NCI-H128 (cell line): ENCODE measurements around the gene ALG12.

Experiments used
- DNase-seq: peaks from one replicate; lab custom pipeline; 2025; ENCODE audit not compliant: unreplicated experiment; lab: John Stamatoyannopoulos, UW

The ALG12 gene

GRCh38 chr22:49913446-49913845, 4.8 kb downstream of the ALG12 start:
- no peak for DNase-seq

- DNase-seq = no peak
Measured at GRCh38 chr22:49913026-49913425, 5.2 kb downstream of the ALG12 start.

GRCh38 chr22:49911881-49912625, 6.2 kb downstream of the ALG12 start:
- no peak for DNase-seq

GRCh38 chr22:49910229-49911155, 7.7 kb downstream of the ALG12 start:
- DNase-seq = no peak

- DNase-seq = no peak
Measured at GRCh38 chr22:49909476-49910205, 8.6 kb downstream of the ALG12 start.

- DNase-seq = no peak
Measured at GRCh38 chr22:49907807-49908206, 10.4 kb downstream of the ALG12 start.

GRCh38 chr22:49906799-49907290, 11.4 kb downstream of the ALG12 start:
- no peak for DNase-seq

GRCh38 chr22:49906071-49906798, 12.0 kb downstream of the ALG12 start:
- DNase-seq = no peak

GRCh38 chr22:49905465-49905864, 12.8 kb downstream of the ALG12 start:
- no peak for DNase-seq

GRCh38 chr22:49904040-49904369, 14.2 kb downstream of the ALG12 start:
- DNase-seq = no peak

- DNase-seq = no peak
Measured at GRCh38 chr22:49903322-49904039, 14.8 kb downstream of the ALG12 start.

GRCh38 chr22:49901457-49901856, 16.8 kb downstream of the ALG12 start:
- DNase-seq = no peak

GRCh38 chr22:49900441-49901230, 17.6 kb downstream of the ALG12 start:
- no peak for DNase-seq

- DNase-seq = no peak
Measured at GRCh38 chr22:49899530-49899929, 18.7 kb downstream of the ALG12 start.

- no peak for DNase-seq
Measured at GRCh38 chr22:49897015-49897684, 21.1 kb downstream of the ALG12 start.

- DNase-seq = no peak
Measured at GRCh38 chr22:49896201-49896600, 22.0 kb downstream of the ALG12 start.

- no peak for DNase-seq
Measured at GRCh38 chr22:49894322-49895054, 23.8 kb downstream of the ALG12 start.

- DNase-seq = no peak
Measured at GRCh38 chr22:49893025-49893424, 25.2 kb downstream of the ALG12 start.
